Thyroid gland (tissue), 4 donors: ENCODE results near the gene WIPI1. TPM values are rescaled to one million over a fixed set of nuclear protein-coding genes. Genes with fewer than 3 reads are reported as not detected.
A peak's percentile ranks its signal among the peaks of the same experiment; 100 is the strongest.

Experiments
- DNase-seq, 2 donors: peaks; one replicate each; pipeline ENCODE4 v3.0.0-alpha.2; 2019
- H3K27ac ChIP-seq, 3 donors: fragments of 200-600 bp; sonication (generic); 1 replicate in 2 of 3; 2 replicates in 1 of 3; pipeline ENCODE4 v1.5.1; 2016 to 2019; ENCODE audit warnings: mild to moderate bottlenecking in 1 of 3, moderate library complexity in 1 of 3
- H3K27me3 ChIP-seq: fragments of 200-600 bp; sonication (generic); one replicate; pipeline ENCODE4 v1.5.1; 2019
- H3K36me3 ChIP-seq, 2 donors: fragments of 200-600 bp; sonication (generic); one replicate each; pipeline ENCODE4 v1.5.1; 2016 to 2019
- H3K4me1 ChIP-seq, 2 donors: fragments of 200-600 bp; sonication (generic); one replicate each; pipeline ENCODE4 v1.5.1; 2017 to 2019
- H3K4me3 ChIP-seq, 3 donors: fragments of 200-600 bp; sonication (generic); replicated peaks in 1 of 3; 1 replicate in 2 of 3; 2 replicates in 1 of 3; pipeline ENCODE4 v1.5.1; 2016; ENCODE audit warnings: mild to moderate bottlenecking in 1 of 3
- H3K9me3 ChIP-seq: fragments of 200-600 bp; sonication (generic); one replicate; pipeline ENCODE4 v1.5.1; 2017
- POLR2A ChIP-seq, 2 donors: fragments of 450-650 bp; IDR thresholded peaks; one replicate each; pipeline ENCODE4 v1.6.1; 2017; ENCODE audit warnings: antibody characterized with exemption in 2 of 2, mild to moderate bottlenecking in 2 of 2, moderate library complexity in 1 of 2
- WGBS, 2 donors: methylation state at CpG; one replicate each; pipeline ENCODE4 v1.1.5; 2017; 5-methylcytosine and 5-hydroxymethylcytosine counted together
- intact Hi-C: fragments of 100-400 bp; cut with DNase I; formaldehyde crosslinking; loops from one replicate; pipeline ENCODE4 v1.15.1; 2023
- total RNA-seq, 4 donors: library from RNA; depleted of rRNA; stranded (reverse); fragments of >200 nt; gene quantifications; one replicate each; pipeline ENCODE4 v1.2.3, GENCODE V29; 2016
- TF ChIP-seq, protein P1 (sequence below), 6 experiments: fragments of 200-600 bp in 3 of 6; fragments of 450-650 bp in 3 of 6; sonication (generic) in 3 of 6; IDR thresholded peaks; one replicate each; pipeline ENCODE4 v1.5.1; 2016 to 2019; ENCODE audit warnings: antibody characterized with exemption in 6 of 6, mild to moderate bottlenecking in 2 of 6, inconsistent platforms in 1 of 6, moderate library complexity in 1 of 6

WIPI1 gene
- total RNA-seq, 4 donors from 2014 or later = 50.0 to 89.8 (median 78.4) TPM

DNA sequence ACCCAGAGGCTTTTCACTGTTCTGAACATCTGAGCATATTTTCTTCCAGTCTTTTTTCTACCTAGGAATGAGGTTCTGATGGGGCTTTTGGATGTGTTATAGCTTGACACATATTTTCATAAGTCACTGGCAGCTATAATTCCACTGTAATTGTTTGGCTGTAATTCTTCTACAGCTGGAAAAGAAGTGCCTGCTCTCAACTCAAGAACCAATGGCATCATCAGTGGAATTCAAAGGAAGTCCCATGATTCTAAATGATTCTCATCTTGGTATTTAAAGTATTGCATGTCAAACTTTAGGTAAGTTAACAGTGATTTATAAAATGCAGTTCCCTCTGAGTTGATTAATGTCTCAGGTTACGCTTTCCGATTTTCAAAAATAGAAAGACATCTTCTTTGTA is 16.8 kb downstream of the WIPI1 start:
- no peak overlapping the region for H3K4me3 ChIP-seq
- 83 to 87% methylated on average over 2 of the region's 2 CpGs for WGBS, 2 donors
- intact Hi-C loops = no loop called here
- no peaks in the 10 kb centered on the region for H3K9me3 ChIP-seq
- H3K4me1 ChIP-seq = peaks cover 0 to 11% of the 10 kb centered on the region in 2 donors
- DNase-seq = no peak
- no peak for TF ChIP-seq POLR2A (IDR thresholded peaks at IDR 0.05)
- TF ChIP-seq, protein P1, sequence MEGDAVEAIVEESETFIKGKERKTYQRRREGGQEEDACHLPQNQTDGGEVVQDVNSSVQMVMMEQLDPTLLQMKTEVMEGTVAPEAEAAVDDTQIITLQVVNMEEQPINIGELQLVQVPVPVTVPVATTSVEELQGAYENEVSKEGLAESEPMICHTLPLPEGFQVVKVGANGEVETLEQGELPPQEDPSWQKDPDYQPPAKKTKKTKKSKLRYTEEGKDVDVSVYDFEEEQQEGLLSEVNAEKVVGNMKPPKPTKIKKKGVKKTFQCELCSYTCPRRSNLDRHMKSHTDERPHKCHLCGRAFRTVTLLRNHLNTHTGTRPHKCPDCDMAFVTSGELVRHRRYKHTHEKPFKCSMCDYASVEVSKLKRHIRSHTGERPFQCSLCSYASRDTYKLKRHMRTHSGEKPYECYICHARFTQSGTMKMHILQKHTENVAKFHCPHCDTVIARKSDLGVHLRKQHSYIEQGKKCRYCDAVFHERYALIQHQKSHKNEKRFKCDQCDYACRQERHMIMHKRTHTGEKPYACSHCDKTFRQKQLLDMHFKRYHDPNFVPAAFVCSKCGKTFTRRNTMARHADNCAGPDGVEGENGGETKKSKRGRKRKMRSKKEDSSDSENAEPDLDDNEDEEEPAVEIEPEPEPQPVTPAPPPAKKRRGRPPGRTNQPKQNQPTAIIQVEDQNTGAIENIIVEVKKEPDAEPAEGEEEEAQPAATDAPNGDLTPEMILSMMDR (IDR thresholded peaks at IDR 0.05) = no peak
- no peaks in the 10 kb centered on the region for H3K27me3 ChIP-seq
- peak overlapping the region in 2 of 3 donors; percentile 15 to 36 for H3K27ac ChIP-seq
- H3K36me3 ChIP-seq = peaks cover 6 to 13% of the 10 kb centered on the region in 2 donors

DNA sequence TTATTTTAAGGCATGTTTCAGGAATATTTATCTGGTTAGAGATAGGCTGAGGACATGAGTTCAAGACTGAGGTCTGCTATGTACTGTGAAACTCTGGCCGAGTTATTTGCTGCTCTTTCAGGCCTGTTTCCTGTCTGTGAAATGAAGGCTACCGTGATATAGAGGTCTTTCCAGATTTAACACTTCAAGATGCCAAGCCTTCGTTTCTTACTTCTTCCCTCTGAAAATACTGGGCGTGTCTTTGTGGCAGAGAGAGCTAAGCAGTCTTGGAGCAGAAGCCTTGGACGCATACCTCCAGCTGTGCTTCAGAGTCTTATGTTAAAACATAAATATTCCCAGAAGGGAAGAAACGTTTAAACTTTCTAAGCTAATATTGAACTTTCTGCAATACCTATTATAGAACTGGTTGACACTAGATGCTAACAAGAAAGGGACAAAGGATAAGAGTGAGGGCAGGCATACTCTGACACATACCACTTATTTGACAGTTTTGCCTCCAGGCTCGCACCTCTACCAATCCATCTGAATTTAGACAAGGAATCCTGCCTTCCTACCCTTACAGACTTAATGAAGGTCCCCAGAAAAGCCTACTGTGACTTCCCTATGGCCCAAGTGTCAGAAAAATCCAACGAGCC is 17.5 kb downstream of the WIPI1 start:
- TF ChIP-seq, protein P1 (IDR thresholded peaks at IDR 0.05) = no peak
- no peak for TF ChIP-seq POLR2A (IDR thresholded peaks at IDR 0.05)
- Histone ChIP-seq H3K27ac (peak overlapping the region in 1 of 3 donors; percentile 12), H3K4me1 (peaks cover 0 to 11% of the 10 kb centered on the region in 2 donors), H3K9me3 (no peaks in the 10 kb centered on the region), H3K27me3 (no peaks in the 10 kb centered on the region), H3K36me3 (peaks cover 12 to 18% of the 10 kb centered on the region in 2 donors), H3K4me3 (no peak overlapping the region)
- intact Hi-C loops = loop anchor here (5.0 kb wide), 1 partner anchor 177 kb away; no protein-coding TSS in a partner anchor
- DNase-seq = no peak
- WGBS, 2 donors = 77 to 81% methylated on average over 8 of the region's 8 CpGs

DNA sequence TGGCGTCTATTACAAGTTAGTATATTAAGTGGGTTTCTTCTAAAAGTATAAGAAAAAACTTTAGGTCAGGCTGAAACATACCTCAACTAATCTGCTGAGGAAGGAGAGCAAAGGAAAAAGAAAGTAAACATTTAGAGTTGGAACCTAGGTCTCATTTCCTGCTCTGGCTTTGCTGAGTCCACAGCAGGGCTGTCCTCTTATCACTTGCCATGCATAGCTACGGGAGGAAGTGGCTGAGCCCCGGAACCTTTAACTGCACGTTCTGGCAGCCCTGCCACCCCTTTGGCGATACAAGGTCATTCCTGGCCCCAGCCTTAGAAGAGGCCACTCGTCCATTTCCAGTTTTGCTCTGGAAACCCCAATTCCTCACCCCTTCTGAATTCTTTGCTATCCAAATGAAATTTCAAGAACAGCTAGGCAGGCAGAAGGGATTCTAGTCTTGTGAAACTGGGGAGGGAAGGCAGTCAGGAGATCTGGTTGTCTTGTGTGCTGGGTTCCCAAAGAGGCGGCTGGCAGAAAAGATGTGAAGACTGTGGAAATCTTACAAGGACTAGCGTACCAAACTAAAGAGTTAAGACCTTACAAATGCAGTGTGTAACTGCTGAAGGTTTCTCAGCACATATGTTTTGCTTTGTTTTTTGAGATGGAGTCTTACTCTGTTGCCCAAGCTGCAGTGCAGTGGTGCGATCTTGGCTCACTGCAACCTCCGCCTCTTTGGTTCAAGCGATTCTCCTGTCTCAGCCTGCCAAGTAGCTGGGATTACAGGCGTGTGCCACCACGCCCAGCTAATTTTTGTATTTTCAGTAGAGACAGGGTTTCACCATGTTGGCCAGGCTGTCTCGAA is 19.1 kb downstream of the WIPI1 start:
- H3K4me1 ChIP-seq = peaks cover 0 to 11% of the 10 kb centered on the region in 2 donors
- H3K4me3 ChIP-seq = no peak overlapping the region
- intact Hi-C loops = loop anchor here (5.0 kb wide), 1 partner anchor 176 kb away; no protein-coding TSS in a partner anchor
- no peaks in the 10 kb centered on the region for H3K9me3 ChIP-seq
- WGBS, 2 donors = 79 to 81% methylated on average over 14 of the region's 14 CpGs
- DNase-seq = no peak
- TF ChIP-seq, protein P1 (IDR thresholded peaks at IDR 0.05) = no peak
- no peak for TF ChIP-seq POLR2A (IDR thresholded peaks at IDR 0.05)
- H3K27me3 ChIP-seq = no peaks in the 10 kb centered on the region
- peaks cover 18 to 32% of the 10 kb centered on the region in 2 donors for H3K36me3 ChIP-seq
- peak overlapping the region in 2 of 3 donors; percentile 41 to 53 for H3K27ac ChIP-seq

DNA sequence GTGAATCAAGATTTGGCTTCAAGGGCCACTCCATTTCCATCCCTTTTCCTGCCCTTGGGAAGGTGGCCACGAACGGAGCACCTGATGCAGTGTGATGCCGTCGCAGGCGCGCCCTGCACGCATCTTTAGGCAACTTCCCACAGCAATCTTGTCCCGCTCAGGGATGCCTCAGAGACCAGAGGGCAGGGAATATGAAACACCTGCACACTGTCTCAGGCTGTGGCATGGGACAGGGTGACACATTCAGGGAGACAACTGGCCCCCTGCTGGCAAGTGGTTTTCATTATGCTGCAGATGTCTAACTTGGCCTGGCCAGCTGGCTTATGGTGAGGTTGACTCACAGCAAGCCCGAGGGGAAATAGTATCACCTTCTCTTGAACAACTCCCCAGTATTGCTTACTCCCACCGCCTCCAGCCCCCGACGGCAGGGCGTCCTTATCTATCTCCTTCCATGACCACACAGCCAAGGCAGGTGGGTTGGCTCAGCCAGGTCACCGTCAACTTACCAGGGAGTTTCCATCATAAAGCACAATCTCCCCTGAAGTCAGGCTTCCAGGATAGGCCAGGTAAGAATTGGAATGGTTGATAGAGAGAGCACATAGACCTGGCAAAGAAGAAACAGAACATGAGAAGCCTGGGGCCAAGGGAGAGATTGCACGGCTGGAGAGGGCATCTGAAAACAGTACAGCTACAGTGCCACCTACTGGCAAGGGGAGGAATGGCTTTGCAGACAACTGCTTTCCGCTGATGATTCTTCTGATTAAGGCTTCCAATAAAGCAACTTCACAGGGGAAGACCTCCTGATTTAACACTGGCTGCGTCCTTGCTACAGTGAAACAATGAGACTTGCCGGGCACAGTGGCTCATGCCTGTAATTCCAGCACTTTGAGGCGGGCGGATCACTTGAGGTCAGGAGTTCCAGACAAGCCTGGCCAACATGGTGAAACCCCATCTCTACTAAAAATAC is 21.1 kb downstream of the WIPI1 start:
- peak; percentile 76 to 83 for DNase-seq
- H3K9me3 ChIP-seq = no peaks in the 10 kb centered on the region
- TF ChIP-seq, protein P1 (IDR thresholded peaks at IDR 0.05) = peak; percentile 83 to 93 (median 88)
- TF ChIP-seq POLR2A (IDR thresholded peaks at IDR 0.05) = no peak
- intact Hi-C loops = loop anchor here (5.0 kb wide), 1 partner anchor 174 kb away; no protein-coding TSS in a partner anchor
- peaks cover 36 to 42% of the 10 kb centered on the region in 2 donors for H3K36me3 ChIP-seq
- H3K4me3 ChIP-seq = no peak overlapping the region
- H3K27ac ChIP-seq = no peak overlapping the region
- H3K27me3 ChIP-seq = no peaks in the 10 kb centered on the region
- H3K4me1 ChIP-seq = peaks cover 0 to 11% of the 10 kb centered on the region in 2 donors
- 66 to 68% methylated on average over 19 to 20 of the region's 20 CpGs for WGBS, 2 donors
